D721Med (cell line): ENCODE data around the gene HTR1B.

ENCODE experiments used
- DNase-seq: peaks from one replicate; pipeline ENCODE4 v3.0.0; 2011; ENCODE audit warnings: low spot score; ENCODE audit not compliant: insufficient read length
- FAIRE-seq: peaks from 2 replicates; lab custom pipeline; 2011; peaks lifted over from hg19 to GRCh38; lab: Jason Lieb, UNC
- TF ChIP-seq, protein P1 (sequence below): IDR thresholded peaks from 2 replicates; pipeline ENCODE4 v1.5.1; 2012; ENCODE audit warnings: mild to moderate bottlenecking, control low read depth; ENCODE audit not compliant: insufficient read depth; ENCODE audit errors: missing control alignments

The HTR1B gene

GRCh38 chr6:77463308-77463860 lies at the start of gene HTR1B:
Gene HTR1B (minus strand): TSS chr6:77463491. CDS start chr6:77463403, 88 bp downstream.
- DNase-seq (no peak), FAIRE-seq (no peak)
- TF ChIP-seq, protein P1, sequence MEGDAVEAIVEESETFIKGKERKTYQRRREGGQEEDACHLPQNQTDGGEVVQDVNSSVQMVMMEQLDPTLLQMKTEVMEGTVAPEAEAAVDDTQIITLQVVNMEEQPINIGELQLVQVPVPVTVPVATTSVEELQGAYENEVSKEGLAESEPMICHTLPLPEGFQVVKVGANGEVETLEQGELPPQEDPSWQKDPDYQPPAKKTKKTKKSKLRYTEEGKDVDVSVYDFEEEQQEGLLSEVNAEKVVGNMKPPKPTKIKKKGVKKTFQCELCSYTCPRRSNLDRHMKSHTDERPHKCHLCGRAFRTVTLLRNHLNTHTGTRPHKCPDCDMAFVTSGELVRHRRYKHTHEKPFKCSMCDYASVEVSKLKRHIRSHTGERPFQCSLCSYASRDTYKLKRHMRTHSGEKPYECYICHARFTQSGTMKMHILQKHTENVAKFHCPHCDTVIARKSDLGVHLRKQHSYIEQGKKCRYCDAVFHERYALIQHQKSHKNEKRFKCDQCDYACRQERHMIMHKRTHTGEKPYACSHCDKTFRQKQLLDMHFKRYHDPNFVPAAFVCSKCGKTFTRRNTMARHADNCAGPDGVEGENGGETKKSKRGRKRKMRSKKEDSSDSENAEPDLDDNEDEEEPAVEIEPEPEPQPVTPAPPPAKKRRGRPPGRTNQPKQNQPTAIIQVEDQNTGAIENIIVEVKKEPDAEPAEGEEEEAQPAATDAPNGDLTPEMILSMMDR = no peak

GRCh38 chr6:77512554-77512953 lies 49.3 kb upstream of the HTR1B start:
- FAIRE-seq = no peak
- TF ChIP-seq, protein P1 = no peak
- DNase-seq = no peak

DNA sequence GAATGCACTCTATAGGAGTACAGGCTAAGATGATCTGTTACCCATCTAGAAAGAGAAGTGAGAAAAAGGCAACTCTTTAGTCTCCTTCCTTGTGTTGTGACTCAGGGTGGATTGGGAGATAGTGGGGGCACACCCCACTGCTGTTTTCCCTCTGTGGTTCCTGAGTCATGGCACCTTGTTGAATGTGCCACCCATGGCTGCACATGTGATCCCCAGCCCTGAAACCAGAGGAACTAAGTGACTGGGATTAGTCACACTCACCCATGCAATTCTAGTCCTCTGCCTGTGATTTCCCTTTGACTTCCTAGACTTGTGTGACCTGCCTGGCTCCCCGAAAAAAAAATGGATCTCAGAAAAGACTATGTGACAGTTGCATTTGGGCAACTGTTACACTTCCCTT lies 48.6 kb upstream of the HTR1B start:
- DNase-seq (no peak), FAIRE-seq (no peak)
- TF ChIP-seq, protein P1 = no peak

DNA sequence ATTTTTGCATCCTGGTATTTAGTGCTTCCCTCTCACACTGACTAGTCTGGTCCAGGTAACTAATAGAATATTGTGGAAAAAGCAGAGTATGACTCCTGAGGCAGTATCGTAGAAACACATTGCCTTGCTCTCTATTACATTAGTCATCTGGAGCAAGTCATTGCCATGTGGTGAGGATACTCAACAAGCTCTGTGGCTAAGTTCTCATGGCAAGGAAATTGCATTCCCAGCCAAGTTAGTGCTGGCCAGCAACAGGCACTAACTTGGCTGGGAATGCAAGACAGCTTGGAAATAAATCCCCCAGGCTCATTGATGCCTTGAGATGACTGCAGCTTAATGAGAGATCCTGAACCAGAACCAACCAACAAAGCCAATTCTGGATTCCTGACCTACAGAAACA lies 39.7 kb upstream of the HTR1B start:
- DNase-seq (no peak), FAIRE-seq (no peak)
- TF ChIP-seq, protein P1 = no peak

- TF ChIP-seq, protein P1 = no peak
- FAIRE-seq (no peak), DNase-seq (no peak)
Observed at GRCh38 chr6:77492530-77492929, 29.2 kb upstream of the HTR1B start.

DNA sequence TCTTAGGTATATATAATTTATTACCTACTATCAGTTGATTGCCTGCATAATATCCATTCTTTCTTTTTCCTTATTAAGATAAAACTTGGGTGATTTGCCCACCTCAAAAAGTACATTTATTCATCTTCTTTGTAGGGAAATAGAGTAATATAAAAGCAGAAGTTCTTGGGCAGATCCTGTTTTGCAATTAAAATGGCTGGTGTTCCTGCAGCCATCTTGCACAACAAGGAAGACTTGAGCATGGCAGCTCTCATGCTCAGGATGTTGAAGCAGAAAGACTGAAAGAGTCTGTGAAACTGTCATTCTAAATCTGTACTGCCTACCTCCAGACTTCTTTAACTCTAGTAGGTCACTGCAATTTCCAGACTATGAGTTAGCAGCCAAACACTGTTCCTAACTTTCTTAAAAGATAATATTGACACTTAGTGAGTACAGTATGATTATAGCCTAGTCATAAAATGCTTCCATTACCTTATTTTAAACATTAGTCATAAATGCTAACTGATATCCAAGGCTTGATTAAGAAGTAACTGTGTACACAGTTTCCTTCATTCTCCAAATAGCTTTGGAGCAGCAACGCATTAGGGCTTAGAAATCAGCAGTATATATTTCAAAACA lies 24.6 kb upstream of the HTR1B start:
- DNase-seq = no peak
- TF ChIP-seq, protein P1 = no peak
- FAIRE-seq = no peak

DNA sequence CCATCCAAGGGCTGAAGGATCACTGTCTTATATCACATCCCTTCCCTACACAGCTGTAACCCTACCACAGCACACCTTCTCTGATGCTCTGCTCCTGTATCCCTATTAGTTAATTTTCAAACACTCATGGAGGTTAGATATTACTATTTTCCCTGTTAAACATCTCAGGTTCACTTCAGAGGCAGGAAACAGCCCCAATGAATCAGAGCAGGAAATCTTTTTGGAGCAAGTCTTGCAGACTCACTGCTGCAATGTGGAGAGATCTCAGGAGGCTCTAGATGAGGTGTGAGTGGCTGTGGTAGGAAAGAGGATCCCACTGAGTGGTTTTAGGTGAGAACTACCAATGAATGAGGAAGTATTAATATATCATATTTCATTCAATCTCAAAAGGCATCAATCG lies 19.7 kb upstream of the HTR1B start:
- FAIRE-seq (no peak), DNase-seq (no peak)
- TF ChIP-seq, protein P1 = no peak
